Right lobe of liver (tissue), 4 donors: Measurements from ENCODE around the gene MAGI1.

ENCODE experiments used
- POLR2A ChIP-seq: fragments of 450-650 bp; IDR thresholded peaks from one replicate; pipeline ENCODE4 v1.6.1; 2017; ENCODE audit warnings: antibody characterized with exemption, mild to moderate bottlenecking
- TF ChIP-seq, protein P1 (sequence below), 4 donors: fragments of 200-600 bp in 3 of 4; fragments of 450-650 bp in 1 of 4; IDR thresholded peaks; one replicate each; pipeline versions ENCODE4 v1.5.1 to v1.8.0; 2016 to 2022; ENCODE audit warnings: antibody characterized with exemption in 4 of 4, mild to moderate bottlenecking in 2 of 4
- donor health status: DM: no; HTN: no; CAD: no.
- donor health status: DM: no; HTN: no; CAD: no.
- donor health status: DM: no; HTN: yes; CAD: no.

DNA sequence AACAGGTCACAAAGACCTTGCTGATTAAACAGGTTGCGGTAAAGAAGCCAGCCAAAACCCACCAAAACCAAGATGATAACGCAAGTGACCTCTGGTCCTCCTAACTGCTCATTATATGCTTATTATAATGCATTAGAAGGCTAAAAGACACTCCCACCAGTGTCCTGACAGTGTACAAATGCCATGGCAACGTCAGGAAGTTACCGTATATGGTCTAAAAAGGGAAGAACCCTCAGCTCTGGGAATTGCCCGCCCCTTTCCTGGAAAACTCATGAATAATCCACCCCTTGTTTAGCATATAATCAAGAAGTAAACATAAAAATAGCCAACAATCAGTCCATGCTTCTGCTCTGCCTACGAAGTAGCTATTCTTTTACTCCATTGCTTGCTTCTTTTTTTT is 108.1 kb downstream of the MAGI1 start:
- no peak for TF ChIP-seq POLR2A
- TF ChIP-seq, protein P1, sequence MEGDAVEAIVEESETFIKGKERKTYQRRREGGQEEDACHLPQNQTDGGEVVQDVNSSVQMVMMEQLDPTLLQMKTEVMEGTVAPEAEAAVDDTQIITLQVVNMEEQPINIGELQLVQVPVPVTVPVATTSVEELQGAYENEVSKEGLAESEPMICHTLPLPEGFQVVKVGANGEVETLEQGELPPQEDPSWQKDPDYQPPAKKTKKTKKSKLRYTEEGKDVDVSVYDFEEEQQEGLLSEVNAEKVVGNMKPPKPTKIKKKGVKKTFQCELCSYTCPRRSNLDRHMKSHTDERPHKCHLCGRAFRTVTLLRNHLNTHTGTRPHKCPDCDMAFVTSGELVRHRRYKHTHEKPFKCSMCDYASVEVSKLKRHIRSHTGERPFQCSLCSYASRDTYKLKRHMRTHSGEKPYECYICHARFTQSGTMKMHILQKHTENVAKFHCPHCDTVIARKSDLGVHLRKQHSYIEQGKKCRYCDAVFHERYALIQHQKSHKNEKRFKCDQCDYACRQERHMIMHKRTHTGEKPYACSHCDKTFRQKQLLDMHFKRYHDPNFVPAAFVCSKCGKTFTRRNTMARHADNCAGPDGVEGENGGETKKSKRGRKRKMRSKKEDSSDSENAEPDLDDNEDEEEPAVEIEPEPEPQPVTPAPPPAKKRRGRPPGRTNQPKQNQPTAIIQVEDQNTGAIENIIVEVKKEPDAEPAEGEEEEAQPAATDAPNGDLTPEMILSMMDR (IDR thresholded peaks at IDR 0.05), result no peak
